GM19467 (cell line): Measurements from ENCODE around the gene SPDYE3.
"Not testable (repeated sequence)": the region's sequence is repeated elsewhere in the genome, so short reads cannot be mapped to it uniquely, and the experiment has no call there.

Experiments used
- ATAC-seq: cut with Tn5 transposase; IDR thresholded peaks from one replicate; pipeline ENCODE4 v1.9.1; 2021; ENCODE audit warnings: mild to moderate bottlenecking, moderate library complexity; ENCODE audit not compliant: unreplicated experiment

SPDYE3 gene

DNA sequence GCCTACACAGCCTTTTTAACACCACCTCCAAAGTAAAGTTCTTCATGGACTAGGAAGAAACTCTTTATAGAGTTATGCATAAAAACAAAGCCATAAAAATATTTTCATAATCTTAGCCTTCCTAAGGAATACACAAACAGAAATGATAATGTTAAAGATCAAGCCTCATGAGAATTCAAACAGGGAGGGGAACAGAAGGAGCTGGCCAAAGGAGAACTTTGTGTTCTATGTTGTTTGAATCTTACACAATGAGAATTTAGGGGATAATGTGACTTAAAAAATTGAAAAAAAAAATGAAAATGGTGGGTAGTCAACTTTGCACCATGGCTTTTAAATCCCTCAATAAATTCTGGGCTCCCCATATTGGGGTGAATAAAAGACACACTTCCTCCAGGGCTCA lies 41.3 kb downstream of the SPDYE3 start:
- ATAC-seq = no peak

DNA sequence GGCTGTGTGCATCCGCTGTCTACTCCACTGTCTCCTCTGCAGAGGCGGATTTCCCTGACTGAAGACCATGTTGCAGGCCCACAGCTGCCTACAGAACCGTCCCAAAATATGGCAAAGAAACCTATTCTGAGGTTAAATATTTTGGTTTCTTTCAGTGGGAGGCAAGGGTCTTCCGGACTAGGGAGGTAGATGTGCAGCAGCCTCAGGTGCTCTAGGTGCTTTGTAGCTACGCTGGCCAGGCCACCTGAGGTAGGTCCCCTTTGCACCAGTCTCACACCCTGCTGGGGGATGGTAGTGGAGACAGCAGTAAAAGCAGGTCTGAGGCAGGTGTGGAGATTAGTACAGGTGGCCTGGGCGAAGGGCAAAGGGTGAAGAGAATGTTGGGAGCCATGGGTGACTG lies 42.3 kb downstream of the SPDYE3 start:
- ATAC-seq = no peak

DNA sequence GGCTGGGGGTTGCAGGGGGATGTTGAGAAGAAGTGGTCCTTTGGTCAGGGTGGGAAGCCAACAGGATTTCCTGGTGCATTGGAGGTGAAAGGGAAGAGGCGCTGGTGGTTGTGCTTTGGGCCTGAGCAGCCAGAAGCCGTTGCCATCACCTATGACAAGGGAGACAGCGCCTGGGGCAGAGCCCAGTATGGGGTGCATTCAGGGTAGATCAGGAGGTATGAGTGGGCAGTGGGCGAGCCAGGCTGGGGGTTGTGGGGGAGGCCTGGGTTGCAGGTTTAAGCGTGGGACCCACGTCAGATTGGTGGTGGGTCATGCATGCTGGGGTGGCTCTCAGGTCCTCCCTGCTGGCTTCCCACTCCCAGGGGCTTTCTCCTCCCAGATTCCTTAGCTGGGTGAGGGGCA lies 44.2 kb downstream of the SPDYE3 start:
- ATAC-seq = no peak

DNA sequence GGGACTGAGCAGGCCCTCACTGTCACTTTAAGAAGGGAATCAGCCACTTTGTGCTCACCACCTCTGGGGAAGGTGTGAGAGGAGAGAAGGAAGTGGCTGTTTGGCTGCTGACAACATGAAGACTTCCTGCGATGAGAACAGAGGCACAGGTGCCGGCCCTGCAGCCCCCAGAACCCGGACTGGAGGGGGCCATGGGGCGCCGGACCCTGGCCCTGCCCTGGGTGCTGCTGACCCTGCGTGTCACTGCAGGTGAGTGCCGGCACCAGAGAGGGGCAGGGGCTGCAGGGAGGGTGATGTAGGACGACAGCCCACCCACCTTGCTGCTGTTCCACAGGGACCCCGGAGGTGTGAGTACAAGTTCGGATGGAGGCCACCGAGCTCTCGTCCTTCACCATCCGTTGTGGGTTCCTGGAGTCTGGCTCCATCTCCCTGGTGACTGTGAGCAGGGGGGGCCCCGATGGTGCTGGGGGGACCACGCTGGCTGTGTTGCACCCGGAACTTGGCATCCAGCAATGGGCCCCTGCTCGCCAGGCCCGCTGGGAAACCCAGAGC lies 44.8 kb downstream of the SPDYE3 start:
- ATAC-seq = not testable (repeated sequence)

DNA sequence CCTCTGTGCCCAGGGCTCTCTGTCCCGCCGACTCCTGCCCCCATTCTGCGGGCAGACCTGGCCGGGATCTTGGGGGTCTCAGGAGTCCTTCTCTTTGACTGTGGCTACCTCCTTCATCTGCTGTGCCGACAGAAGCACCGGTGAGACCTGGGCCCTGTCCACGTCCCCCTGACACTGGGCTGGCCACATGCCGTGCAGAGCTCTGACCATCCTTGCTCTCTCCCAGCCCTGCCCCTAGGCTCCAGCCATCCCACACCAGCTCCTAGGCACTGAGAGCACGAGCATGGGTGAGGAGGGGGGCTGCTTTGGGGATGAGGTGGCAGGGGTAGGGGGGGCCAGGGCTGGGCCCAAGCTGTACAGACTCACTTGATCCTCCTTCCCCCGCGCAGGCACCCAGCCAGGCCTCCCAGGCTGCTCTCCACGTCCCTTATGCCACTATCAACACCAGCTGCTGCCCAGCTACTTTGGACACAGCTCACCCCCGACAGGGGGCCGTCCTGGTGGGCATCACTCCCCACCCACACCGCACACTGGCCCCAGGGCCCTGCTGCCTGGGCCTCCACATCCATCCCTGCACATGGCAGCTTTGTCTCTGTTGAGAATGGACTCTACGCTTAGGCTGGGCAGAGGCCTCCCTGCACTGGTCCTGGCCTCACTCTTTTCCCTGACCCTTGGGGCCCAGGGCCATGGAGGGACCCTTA lies 45.6 kb downstream of the SPDYE3 start:
- no peak for ATAC-seq

DNA sequence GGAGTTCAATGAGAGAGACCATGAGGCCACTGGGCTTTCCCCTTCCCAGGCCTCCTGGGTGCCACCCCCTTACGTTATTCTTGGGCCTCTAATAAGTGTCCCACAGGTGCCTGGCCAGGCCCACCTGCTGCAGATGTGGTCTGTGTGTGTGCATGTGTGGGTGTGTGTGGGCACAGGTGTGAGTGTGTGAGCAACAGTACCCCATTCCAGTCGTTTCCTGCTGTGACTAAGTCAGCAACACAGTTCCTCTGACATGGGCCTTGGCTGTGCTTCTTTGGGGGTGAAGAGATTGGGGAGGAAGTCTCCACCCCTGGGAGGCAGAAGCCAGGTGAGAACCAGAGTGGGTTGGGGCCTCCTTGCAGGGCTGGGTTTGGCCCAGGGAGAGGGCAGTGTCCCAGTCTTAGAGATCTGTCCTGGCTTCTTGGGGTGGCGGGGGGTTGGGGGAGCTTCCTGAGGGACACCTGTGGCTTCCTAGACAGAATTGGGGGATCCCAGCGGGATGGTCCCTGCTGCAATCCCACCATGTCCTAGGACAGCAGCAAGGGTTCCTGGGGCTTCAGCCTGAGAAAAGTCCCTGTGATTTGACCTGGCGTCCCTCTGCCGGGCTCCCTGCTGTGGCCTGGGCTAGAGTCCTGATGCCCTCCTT lies 46.3 kb downstream of the SPDYE3 start:
- ATAC-seq = no peak

DNA sequence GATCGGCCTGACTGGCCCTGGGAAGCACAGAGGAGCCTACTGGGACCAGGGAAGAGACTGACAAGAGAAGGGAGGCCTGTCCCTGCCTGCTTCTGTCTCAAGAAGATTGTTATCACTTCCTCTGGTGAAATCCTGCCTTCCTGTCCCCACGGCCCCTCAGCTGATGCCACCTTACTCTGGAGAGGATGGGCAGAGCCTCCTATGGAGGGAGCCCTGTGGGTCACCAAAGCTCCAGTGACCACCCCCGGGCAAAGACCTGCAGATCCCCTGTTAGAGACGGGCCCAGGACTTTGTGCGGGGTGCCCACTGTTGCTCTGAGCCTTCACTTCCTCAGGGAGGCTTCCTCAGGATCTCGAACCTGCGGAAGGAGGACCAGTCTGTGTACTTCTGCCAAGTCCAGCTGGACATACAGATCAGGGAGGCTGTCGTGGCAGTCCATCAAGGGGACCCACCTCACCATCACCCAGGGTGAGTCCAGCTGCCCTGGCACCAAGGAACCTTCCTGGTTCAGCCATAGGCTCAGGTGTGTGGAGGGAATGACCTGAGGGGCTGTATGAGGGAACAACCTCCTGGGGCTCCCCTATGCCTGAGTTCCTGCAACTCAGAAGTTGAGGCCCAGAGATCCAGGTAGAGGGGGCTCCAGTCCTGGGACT lies 49.0 kb downstream of the SPDYE3 start:
- ATAC-seq = no peak

DNA sequence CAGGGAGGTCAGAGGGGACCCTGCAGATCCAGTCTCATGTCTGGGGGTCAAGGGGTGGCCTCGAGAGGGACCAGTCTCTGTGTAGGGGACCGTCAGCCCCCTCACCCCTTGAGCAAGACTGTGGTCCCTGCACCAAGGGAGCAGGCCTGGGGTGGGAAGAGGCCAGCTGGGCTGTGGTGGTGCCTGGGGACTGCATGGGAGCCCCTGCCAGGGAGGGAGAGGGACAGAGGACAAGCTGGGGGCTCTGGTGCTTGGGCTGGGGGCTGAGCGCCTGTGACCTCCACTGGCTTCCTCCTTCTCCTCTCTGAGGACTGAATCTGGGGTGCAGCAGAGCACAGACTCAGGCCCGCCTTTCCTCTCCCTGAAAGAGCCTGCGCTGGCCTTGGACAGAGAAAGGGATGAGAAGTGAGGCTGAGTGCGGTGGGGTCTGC lies 49.6 kb downstream of the SPDYE3 start:
- ATAC-seq = no peak

DNA sequence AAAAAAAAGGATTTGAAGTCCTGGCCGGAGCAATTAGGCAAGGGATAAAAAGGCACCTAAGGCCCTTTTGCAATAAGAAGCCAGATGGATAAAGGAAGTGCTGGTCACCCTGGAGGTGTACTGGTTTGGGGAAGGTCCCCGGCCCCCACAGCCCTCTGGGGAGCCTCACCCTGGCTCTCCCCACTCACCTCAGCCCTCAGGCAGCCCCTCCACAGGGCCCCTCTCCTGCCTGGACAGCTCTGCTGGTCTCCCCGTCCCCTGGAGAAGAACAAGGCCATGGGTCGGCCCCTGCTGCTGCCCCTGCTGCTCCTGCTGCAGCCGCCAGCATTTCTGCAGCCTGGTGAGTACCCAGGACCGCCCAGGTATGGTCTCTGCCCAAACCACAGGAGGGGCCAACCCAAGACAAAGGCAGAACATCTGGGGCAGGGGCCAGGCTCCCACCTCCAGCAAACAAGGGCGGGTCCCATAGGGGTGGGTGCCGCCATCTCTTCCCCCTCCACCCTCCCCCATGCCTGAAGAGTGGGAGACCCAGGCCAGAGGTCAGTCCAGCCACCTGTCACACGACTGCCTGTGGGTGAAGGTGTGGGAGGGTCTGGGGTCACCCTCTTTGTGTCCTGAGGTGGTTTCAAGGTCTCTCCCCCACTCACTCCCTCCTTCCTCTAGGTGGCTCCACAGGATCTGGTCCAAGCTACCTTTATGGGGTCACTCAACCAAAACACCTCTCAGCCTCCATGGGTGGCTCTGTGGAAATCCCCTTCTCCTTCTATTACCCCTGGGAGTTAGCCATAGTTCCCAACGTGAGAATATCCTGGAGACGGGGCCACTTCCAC lies 50.7 kb downstream of the SPDYE3 start, which contains the start of gene PILRB:
Gene PILRB (plus strand): TSS at position 91 of the 830 bp plus-strand sequence. CDS start 186 bp downstream, at position 277.
- ATAC-seq = no peak

DNA sequence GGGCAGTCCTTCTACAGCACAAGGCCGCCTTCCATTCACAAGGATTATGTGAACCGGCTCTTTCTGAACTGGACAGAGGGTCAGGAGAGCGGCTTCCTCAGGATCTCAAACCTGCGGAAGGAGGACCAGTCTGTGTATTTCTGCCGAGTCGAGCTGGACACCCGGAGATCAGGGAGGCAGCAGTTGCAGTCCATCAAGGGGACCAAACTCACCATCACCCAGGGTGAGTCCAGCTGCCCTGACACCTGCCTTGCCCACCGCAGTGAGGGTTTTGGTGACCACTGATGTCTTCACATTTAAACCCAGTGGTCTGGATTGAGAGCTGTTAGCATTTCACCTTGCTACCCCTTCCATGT lies 51.3 kb downstream of the SPDYE3 start:
- ATAC-seq = no peak

DNA sequence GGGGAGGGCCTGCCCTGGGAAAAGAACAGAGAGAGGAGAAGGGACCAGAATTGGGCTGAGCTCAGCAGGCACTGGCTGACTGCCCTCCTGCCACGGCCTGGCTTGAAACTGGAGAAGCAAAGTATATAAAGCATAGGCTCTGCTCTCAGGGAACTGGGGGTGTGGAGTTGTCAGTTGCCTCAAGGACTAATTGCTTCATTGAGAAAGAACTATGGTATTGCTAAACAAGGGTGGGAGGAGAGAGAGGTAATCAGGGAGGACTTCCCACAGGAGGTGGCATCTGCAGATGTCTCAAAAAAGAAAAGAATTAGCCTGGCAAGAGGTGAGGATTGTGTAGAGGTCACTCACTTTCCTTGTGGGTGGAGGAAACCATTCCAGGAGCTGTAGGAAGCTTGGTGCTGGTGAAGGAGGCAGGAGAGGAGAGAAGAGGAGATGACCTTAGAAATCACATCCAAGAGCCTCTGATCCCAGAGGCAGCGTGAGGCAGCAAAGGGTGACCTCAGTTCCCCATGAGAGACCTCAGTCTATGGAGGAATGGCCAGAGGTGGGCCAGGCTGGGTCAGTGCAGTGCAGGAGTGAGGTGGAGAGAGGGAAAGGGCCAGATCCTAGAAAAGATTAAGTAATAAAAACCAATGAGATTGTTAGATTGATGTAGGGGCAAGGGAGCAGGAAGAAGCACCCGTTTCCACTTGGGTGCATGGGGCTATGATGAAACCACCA lies 52.8 kb downstream of the SPDYE3 start:
- ATAC-seq = no peak

DNA sequence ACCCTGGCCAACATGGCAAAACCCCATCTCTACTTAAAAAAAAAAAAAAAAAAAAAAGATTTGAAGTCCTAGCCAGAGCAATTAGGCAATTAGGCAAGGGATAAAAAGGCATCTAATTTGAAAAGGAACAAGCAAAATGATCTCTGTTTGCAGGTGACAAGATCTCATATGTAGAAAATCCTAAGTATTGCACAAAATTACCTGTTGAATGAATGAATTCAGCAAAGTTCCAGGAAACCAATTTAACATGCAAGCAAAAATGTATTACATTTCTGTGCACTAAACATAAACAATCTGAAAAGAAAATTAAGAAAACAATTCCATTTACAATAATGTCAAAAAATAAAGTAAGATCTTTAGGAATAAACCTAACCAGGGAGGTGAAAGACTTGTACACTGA lies 55.6 kb downstream of the SPDYE3 start:
- no peak for ATAC-seq

DNA sequence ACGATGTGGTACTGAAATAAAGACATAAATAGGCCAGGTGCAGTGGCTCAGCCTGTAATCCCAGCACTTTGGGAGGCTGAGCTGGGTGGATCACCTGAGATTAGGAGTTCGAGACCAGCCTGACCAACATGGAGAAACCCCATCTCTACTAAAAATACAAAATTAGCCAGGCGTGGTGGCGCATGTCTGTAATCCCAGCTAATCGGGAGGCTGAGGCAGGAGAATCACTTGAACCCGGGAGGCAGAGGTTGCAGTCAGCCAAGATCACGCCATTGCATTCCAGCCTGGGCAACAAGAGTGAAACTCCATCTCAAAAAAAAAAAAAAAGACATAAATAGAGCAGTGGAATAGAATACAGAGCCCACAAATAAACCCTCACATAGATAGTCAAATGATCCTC lies 56.3 kb downstream of the SPDYE3 start:
- not testable (repeated sequence) for ATAC-seq

DNA sequence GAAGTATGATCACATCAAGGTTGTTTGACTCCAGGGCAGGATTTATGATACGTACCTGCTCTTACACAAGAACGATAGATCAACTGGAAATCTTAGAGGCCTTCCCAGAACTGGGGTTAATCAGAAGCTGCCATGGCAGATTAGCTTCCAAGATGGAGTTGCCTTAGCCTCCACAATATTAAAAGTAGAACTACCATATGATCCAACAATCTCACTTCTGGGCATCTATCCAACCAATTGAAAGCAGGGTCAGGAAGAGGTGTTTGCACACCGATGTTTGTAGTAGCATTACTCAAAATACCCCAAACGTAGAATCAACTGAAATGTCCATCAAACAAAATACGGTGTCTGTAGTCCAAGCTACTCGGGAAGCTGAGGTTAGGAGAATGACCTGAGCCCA lies 57.0 kb downstream of the SPDYE3 start:
- ATAC-seq = no peak

DNA sequence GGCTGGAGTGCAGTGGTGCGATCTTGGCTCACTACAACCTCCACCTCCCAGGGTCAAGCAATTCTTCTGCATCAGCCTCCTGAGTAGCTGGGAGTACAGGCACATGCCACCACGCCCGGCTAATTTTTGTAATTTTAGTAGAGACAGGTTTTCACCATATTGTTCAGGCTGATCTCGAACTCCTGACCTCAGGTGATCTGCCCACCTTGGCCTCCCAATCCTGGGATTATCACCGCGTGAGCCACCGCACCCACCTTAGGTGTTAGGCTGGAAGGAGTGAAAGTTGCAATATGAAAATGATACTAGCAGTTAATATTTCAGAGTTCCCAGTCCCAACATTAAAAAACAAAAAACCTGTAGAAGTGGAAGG lies 58.5 kb downstream of the SPDYE3 start:
- ATAC-seq = not testable (repeated sequence)

DNA sequence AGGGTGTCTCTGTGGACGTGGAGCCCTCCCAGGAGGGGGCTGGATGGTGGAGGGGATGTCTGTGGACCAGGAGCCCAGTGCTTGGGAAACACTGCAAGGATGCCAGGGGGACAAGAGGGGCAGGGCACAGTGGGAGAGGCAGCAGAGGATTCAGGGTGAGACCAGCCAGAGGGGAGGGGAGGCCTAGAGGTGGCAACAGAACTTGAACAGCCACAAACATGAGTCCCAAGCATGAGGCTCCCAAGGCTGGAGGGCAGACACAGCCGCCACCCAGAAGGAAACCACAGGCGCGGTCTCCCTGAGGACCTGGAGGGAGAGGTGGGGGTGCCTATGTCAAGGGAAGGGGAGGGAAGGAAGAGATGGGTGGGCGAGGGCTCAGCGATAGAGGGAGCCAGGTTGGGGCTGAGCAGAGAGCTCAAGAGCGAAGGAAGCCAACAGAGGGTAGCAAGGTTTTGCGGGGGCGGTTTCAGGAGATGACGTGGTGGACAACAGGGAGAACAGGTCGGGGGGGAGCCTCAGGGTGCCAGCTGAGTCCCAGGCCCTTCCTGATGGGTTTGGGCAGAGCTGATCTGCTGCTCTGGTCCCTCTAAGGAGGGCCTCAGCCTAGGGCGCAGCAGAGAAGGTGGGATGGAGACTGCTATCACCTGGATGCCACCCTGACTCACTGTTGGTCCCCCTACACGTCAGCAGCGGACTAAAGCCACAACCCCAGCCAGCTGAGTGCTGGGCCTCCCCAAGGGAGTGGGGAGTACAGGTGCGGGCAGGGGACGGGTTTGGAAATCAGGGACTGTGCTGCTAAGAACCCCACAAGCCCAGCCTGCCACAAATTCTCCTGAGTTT lies 59.1 kb downstream of the SPDYE3 start:
- no peak for ATAC-seq

DNA sequence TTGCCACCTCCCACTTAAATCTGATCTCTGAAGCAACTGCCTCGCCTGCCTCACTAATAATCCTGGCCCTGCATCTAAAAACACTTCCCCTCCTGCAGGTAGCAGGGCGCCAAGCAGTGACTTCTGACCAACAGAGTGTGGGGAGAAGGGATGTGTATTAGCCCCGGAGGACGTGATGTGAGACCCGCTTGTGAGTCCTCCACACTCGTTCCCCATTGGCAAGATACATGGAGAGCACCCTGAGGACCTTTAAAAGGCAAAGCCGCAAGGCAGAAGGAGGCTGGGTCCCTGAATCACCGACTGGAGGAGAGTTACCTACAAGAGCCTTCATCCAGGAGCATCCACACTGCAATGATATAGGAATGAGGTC lies 59.7 kb downstream of the SPDYE3 start:
- ATAC-seq = no peak

DNA sequence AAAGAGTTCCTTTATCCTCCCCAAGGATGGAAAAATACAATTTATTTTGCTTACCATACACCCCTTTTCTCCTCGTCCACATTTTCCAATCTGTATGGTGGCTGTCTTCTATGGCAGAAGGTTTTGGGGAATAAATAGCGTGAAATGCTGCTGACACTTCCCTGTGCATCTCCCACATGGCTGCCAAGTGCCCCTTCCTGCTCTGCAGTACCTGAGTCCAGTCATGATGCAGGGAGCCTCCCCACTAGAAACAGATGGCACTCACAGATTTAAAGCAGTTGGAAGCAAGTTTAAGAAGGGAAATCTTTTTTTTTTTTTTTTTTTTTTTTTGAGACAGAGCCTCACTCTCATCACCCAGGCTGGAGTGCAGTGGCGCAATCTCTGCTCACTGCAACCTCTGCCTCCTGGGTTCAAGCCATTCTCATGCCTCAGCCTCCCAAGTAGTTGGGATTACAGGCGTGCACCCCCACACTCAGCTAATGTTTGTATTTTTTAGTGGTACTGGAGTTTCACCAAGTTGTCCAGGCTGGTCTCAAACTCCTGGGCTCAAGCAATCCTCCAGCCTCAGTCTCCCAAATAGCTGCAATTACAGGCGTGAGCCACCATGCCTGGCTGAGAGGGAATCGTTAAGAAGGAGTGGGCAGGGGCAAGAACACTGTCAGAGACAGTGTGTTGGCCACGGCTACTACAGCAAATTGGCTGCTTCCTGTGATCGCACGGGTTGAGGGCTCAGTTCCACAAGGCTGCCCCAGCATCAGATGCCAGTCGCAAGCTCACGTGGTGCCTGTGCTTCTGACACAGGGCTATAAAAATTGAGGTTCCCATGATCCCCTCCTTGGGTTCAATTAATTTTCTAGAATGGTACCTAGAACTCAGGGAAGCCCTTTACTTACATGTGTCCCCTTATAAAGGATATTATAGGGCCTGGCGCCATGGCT lies 60.4 kb downstream of the SPDYE3 start:
- no peak for ATAC-seq
